Glomerular endothelial cell (primary cell): ENCODE data around the gene DNAH3. TPM values are rescaled to one million over a fixed set of nuclear protein-coding genes. Genes with fewer than 3 reads are reported as not detected.
"Not testable (repeated sequence)": the region's sequence is repeated elsewhere in the genome, so short reads cannot be mapped to it uniquely, and the experiment has no call there.

Source experiments
- DNase-seq: peaks from one replicate; pipeline ENCODE4 v3.0.0-alpha.2; 2011; ENCODE audit warnings: low read depth, low spot score; ENCODE audit errors: extremely low read depth
- total RNA-seq: library from RNA; depleted of rRNA; stranded (reverse); fragments of >200 nt; gene quantifications from 2 replicates; pipeline ENCODE4 v1.2.3, GENCODE V29; 2015

The DNAH3 gene
- total RNA-seq, 1 donor from 2014 or later, result not detected

DNA sequence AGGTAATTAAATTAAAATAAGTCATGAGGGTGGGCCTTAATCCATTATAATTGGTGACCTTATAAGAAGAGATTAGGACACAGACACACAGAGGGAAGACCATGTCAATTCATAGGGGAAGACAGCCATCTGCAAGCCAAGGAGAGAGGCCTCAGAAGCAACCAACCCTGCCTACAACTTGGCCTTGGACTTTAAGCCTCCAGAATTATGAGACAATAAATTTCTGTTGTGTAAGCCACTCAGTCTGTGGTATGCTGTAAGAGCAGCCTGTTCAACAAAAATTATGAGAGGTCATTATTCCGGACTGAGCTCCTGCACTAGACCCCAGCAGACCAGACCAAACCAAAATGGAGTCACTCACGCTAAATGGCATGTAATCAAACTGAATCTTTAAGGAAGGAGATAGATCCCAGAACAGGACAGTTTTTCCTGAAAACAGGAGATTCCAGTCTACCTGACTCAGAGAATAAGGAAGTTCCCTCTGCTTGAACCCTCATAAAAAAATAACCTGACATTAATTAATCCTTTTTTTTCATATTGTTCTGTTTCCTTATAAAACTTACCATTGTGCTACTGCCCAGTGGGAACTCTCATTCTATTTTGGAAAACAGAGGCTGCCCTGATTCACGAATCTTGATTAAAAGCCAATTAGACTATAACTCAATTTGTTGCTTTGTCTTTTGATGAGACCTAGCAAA is 74.3 kb downstream of the DNAH3 start:
- DNase-seq, result peak; percentile 41

DNA sequence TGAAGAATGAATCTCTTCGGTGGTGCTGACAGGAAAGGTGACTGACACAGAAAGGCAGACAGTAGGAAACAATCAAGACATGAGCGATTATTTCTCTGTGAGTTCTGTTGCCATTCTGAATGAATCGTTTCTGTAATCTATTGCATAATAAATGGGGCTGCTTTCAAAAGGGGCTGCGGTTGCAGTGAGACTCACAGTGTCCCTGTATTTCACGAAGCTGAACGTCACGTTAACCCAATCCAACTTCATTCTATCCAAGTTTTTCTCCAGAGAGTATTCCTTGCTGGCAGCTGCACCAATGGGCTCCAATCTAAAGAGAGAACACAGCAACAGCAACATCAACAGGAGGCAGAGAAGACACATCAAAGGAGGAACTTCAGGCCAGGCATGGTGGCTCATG is 75.4 kb downstream of the DNAH3 start:
- DNase-seq, result no peak

DNA sequence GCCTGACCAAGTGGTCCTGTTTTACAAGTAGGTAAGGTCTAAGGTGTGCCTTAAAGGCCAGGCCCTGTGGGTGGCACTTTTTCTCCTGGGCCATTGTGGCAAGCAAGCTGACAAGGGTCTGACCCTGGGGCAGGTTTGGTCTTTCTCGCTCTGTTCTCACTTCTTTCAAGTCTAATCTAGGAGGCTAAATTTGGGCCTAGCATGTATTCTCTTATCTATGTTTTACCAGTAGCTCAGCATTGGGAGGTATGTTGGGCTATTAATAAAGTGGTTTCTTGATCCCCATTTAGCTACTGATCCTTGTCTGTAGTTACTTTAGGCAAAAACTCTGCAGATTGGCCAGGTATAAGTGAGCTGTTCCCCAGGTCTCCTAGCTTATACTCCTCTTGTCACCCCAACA is 77.7 kb downstream of the DNAH3 start:
- no peak for DNase-seq

GRCh38 chr16:21071741-21072140 is 78.9 kb downstream of the DNAH3 start:
- DNase-seq, result no peak

- no peak for DNase-seq
These were observed 80.1 kb downstream of the DNAH3 start for GRCh38 chr16:21070564-21070963.

- no peak for DNase-seq
These were observed 80.7 kb downstream of the DNAH3 start for GRCh38 chr16:21069986-21070385.

DNA sequence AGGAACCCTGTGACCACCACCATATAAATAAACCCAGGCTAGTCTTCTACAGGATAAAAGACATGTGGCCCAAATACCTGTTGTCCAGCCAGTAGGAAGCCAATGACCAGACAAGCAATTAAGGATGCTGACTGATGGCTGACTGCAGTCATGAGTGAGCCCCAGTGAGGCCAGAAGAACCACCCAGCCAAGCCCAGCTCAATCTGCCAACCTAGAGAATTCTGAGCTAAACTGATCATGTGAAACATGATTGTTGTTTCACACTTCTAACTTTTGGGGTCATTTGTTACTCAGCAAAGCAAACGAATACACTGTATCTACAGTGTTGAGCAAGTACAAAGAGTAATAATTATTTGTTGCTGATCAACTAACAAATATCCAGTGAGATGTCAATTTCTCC is 86.4 kb downstream of the DNAH3 start:
- no peak for DNase-seq

GRCh38 chr16:21063314-21063713 is 87.3 kb downstream of the DNAH3 start:
- not testable (repeated sequence) for DNase-seq

DNA sequence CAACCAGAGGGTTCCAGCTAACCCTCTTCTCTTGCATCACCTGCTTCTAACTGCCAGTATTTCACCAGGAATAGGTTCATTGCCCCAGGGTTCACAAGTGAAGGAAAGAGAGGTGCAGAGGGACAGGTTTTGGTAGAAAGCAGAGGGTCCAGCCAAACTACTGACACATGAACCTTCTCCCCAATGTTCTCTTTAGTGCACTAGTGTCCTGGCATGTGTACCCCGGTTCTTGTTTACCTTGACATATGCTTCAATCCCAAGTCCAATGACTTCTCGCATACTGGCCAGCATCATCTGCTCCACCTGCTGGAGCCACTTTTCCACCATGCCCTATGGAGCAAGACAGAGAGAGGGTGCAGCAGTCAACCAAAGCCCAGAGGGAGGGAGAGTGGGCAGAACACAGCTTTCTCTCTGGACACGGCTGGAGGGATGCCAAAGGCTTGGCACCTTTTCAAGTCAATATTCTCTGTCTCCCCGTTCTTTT is 90.6 kb downstream of the DNAH3 start:
- DNase-seq, result no peak

- no peak for DNase-seq
These were observed 92.8 kb downstream of the DNAH3 start for GRCh38 chr16:21057875-21058274.

DNA sequence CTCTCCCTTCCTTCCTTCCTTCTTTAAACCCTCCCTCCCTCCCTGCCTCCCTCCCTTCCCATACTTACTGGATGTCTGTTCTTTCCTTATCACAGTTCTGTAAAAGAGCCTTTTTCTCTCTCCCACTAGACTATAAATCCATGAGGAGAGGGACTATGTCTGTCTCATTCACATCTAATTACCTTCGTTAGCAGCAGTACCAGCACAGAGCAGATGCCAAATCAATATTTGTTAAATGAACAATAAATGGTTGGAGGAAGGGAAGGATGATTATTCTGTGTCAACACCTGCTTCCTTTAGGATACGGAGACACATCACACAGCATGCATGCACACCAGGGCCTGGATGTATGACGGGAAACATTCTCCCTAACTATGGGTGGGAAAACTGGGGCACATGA is 94.2 kb downstream of the DNAH3 start:
- no peak for DNase-seq

DNA sequence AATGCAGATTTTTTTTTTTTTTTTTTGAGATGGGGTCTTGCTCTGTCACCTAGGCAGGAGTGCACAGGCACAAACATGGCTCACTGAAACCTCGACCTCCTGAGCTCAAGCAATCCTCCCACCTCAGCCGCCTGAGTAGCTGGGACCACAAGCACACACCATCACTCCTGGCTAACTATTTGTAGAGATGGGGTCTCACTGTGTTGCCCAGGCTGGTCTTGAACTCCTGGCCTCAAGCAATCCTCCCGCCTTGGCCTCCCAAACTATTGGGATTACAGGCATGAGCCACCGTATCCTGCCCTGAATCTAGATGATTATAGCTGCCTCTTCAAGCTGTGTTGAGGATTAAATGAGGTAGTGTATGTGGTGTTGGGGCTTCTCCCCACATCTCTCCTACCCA is 94.9 kb downstream of the DNAH3 start:
- DNase-seq, result not testable (repeated sequence)

DNA sequence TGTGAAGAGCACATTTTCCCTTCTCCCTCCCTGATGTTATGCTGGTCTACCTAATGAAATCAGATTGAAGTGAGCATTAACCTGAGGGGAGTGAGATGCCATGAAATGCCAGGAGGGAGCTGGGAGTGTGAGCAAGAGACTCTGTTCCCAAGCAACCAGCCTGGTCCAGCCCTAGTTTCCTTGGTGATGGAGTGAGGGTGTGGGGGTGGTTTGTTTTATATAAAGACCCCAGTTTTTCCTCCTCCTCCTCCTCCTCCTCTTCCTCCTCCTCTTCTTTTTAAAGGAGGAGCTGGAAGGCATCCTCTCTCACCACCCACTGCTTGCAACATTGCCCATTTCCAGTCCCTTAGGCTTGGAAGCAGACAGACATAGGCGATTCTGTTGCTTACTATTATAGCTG is 97.1 kb downstream of the DNAH3 start:
- DNase-seq, result no peak

GRCh38 chr16:21048091-21048912 is 102.3 kb downstream of the DNAH3 start:
- not testable (repeated sequence) for DNase-seq

DNA sequence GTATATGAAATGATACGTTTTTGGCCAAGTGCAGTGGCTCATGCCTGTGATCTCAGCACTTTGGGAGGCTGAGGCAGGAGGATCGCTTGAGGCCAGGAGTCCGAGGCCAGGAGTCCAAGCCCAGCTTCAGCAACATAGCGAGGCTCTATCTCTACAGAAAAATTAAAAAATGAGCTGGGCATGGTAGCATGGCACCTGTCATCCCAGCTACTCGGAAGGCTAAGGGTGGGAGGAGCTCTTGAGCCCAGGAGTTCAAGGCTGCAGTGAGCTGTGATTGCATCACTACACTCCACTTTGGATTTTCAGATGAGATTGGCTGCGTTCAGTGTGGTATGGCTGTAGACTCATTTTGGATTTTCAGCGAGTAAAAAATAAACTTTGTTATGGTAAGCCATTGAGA is 112.4 kb downstream of the DNAH3 start:
- no peak for DNase-seq

- DNase-seq, result no peak
These were observed 112.9 kb downstream of the DNAH3 start for GRCh38 chr16:21037736-21038135.

DNA sequence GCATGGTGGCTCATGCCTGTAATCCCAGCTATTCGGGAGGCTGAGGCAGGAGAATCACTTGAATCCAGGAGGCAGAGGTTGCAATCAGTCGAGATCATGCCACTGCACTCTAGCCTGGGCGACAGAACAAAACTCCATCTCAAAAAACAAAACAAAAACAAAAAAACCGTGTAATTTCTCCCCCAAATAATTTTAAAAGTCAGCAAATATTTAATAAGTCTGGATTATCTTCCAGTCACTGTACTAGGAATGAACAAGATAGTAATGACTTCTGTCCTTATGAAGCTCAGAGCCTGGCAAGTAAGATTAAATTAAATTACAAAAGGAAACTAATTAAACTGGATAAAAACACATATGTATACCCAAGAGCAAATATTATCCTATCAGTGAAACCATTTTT is 113.5 kb downstream of the DNAH3 start:
- DNase-seq, result no peak

DNA sequence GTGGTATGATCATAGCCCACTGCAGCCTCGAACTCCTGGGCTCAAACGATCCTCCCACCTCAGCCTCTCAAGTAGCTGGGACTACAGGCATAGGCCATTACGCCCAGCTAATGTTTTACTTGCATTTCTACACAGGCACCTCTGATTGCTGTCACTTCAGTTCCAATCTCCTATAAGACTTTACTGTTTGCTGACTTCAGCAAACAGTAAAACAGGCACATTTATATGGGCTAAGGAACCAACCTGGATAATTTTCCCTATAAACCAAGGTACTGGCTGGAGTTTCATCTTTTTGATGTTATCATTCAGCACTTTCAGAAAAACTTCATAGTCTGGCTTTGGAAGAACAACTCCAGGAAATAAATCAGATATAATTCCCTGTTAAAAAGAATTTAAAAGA is 114.2 kb downstream of the DNAH3 start:
- DNase-seq, result no peak

DNA sequence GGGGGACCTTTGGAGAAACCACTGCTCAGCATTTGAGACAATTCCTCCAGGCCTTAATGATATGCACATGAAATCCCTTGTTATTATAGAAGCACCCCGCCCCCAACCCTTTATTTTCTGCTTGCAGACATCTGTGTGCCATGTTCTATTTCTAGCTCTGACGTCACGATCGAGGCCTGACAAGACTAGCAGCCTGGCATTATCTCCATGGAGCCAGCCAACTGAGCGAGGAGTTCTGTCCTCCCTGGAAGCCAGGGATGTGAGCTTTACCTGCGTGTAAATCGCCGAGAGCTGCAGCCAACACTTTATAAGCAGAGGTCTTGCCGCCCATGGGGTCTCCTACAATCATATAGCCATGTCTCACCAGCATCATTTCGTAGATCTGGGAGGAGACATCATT is 116.9 kb downstream of the DNAH3 start:
- no peak for DNase-seq

DNA sequence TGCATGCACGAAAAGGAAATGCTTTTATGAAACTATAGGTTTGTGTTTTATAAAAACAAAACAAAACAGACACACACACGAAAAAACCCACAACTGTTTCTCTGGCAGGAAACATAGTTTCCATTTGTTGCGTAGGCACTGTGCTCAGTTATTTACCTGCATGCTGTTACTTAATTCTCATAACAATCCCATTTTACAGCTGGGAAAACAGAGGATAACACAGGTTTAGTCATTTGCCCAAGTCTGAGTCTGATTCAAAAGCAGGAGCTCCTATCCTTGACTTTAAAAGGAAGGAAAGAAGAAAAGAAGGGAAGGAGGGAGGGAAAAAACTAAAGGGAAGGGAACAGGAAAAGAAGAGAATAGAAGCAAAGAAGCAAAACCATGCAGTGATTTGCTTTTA is 117.4 kb downstream of the DNAH3 start:
- DNase-seq, result no peak

DNA sequence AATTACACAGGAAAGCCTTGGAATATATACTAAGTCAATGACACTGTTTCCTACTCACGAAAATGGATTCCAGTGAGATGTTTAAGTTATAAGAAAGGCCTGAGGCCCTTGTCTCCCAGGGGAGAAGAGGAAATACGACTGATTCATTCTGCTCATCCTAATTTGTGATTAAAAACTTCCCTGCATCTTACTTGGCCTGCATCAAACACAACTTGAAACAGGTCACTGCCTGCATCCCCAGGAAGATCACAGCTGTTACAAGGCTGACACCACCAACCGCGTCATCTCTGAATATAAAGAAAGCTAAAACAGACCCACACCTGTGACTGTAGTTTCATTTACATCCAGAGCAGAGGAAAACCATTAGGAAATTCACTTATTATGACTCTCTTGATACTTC is 121.9 kb downstream of the DNAH3 start:
- DNase-seq, result no peak

DNA sequence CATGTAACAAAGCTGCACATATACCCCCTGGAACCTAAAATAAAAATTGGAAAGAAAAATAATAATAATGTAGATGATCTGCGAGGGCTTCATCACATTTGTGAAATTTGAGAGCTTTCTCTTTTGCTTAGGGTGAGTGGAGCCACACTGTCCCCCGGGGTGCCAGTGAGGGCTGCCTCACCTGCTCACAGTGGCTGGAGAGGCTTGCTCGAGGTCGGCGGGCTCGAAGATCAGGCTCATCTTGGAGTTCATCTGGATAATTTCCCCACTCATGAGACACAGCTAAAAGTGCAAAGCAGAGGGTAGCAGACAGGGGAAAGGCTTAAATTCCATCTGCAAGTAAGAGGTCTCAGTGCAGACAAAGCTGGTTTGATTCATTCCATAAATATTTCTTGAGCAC is 123.8 kb downstream of the DNAH3 start:
- no peak for DNase-seq
